Muscle of leg (tissue), 11 donors: ENCODE results near the gene CHAC1. TPM values are rescaled to one million over a fixed set of nuclear protein-coding genes. Genes with fewer than 3 reads are reported as not detected.

ENCODE experiments used
- DNase-seq: peaks from one replicate; pipeline ENCODE4 v3.0.0; 2013
- H3K27ac ChIP-seq: one replicate; pipeline ENCODE4 v1.5.1; 2013; ENCODE audit warnings: mild to moderate bottlenecking, low read length, control low read depth
- H3K27me3 ChIP-seq: one replicate; pipeline ENCODE4 v1.6.1; 2013; ENCODE audit warnings: low read length; ENCODE audit not compliant: control insufficient read depth, insufficient read depth
- H3K36me3 ChIP-seq: one replicate; pipeline ENCODE4 v1.6.1; 2013; ENCODE audit warnings: low read length; ENCODE audit not compliant: control insufficient read depth, insufficient read depth
- H3K4me1 ChIP-seq: one replicate; pipeline ENCODE4 v1.6.1; 2013; ENCODE audit warnings: low read length; ENCODE audit not compliant: control insufficient read depth, insufficient read depth
- H3K4me3 ChIP-seq: one replicate; pipeline ENCODE4 v1.5.1; 2013; ENCODE audit warnings: low read length, control low read depth
- H3K9me3 ChIP-seq: replicated peaks from 2 replicates; pipeline ENCODE4 v1.6.1; 2013; ENCODE audit warnings: low read depth, low read length; ENCODE audit not compliant: control insufficient read depth
- WGBS: methylation state at CpG from one replicate; pipeline ENCODE4 v1.1.5; 2013; ENCODE audit warnings: missing lambda C conversion rate; ENCODE audit not compliant: insufficient coverage; 5-methylcytosine and 5-hydroxymethylcytosine counted together
- polyA plus RNA-seq, 8 donors: library from polyadenylated mRNA; unstranded; fragments of 120-200 nt; gene quantifications; one replicate each; pipeline versions ENCODE4 v1.2.1 to v1.2.3, GENCODE V29; 2013; ENCODE audit warnings: inconsistent platforms in 1 of 8, low replicate concordance in 1 of 8; ENCODE audit not compliant: insufficient read length in 8 of 8, insufficient read depth in 1 of 8
- total RNA-seq: library from RNA; stranded (reverse); fragments of 120-200 nt; gene quantifications from one replicate; pipeline ENCODE4 v1.2.4, GENCODE V29; 2013

Gene CHAC1
- total and polyA plus RNA-seq, 9 donors, result 0.80 to 6.9 (median 2.3) TPM

DNA sequence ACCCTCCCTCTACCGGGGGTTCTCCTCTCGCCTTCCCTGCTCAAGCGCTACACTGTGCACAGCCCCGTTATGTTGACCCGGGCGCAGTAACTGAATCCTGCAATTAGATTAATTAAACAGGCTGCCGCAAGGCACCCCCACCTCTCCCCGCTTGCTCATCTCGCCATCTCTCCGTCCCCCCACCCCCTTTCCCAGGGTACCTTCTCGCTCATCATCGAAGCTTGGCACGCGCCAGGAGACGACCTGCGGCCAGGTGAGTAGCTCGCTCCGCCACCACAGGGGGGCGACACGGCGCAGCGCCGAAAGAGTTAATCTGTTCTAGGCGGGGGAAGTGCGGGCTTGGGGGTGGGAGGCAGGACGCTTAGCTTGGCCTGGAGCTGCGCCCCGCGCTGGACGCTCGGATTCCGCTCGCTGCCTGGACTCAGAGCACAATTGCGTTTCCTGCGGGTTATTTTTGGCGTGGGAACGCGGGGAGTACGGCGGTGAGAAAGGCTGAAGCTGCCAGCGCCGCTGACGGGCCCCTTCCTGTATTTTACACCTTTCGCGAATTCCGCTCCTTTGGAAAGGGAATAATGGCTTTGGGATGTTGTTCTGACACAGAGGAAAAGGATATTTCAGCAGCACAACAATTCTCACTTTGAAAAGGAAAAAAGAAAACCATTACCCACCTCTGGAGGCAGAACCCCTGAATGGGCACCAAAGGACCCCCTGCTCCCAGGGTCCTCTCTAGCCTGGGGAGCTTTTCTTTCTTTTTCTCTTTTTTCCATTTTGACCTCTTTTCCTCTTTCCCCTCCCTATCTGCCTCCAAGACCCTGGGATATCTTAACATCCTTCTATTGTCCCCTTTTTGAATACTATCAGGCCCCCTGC, 22.6 kb upstream of the CHAC1 start:
- Histone ChIP-seq H3K9me3 (no peaks in the 10 kb centered on the region), H3K27ac (peak overlapping the region; percentile 70), H3K27me3 (peaks cover 71% of the 10 kb centered on the region), H3K4me1 (peaks cover 59% of the 10 kb centered on the region), H3K4me3 (peak overlapping the region; percentile 53), H3K36me3 (peaks cover 8% of the 10 kb centered on the region)
- DNase-seq, result peak; percentile 78
- under 1% methylated on average over 36 of the region's 46 CpGs for WGBS

GRCh38 chr15:40931300-40932142, 21.8 kb upstream of the CHAC1 start:
- peak overlapping the region; percentile 70 for H3K27ac ChIP-seq
- H3K9me3 ChIP-seq, result no peaks in the 10 kb centered on the region
- peaks cover 62% of the 10 kb centered on the region for H3K27me3 ChIP-seq
- no peak for DNase-seq
- 79% methylated on average over 10 of the region's 16 CpGs for WGBS
- H3K36me3 ChIP-seq, result peaks cover 8% of the 10 kb centered on the region
- peak overlapping the region; percentile 53 for H3K4me3 ChIP-seq
- H3K4me1 ChIP-seq, result peaks cover 50% of the 10 kb centered on the region

- H3K27me3 ChIP-seq, result peaks cover 56% of the 10 kb centered on the region
- DNase-seq, result no peak
- H3K27ac ChIP-seq, result no peak overlapping the region
- peaks cover 46% of the 10 kb centered on the region for H3K4me1 ChIP-seq
- H3K4me3 ChIP-seq, result peak overlapping the region; percentile 53
- H3K9me3 ChIP-seq, result no peaks in the 10 kb centered on the region
- WGBS, result 70% methylated on average over 3 of the region's 8 CpGs
- H3K36me3 ChIP-seq, result peaks cover 8% of the 10 kb centered on the region
Measured at GRCh38 chr15:40932156-40932555, 21.1 kb upstream of the CHAC1 start.

GRCh38 chr15:40932649-40933516, 20.4 kb upstream of the CHAC1 start:
- H3K4me3 ChIP-seq, result peak overlapping the region; percentile 53
- WGBS, result 44% methylated on average over 4 of the region's 11 CpGs
- H3K9me3 ChIP-seq, result no peaks in the 10 kb centered on the region
- peaks cover 44% of the 10 kb centered on the region for H3K4me1 ChIP-seq
- H3K27me3 ChIP-seq, result peaks cover 49% of the 10 kb centered on the region
- DNase-seq, result no peak
- H3K27ac ChIP-seq, result no peak overlapping the region
- peaks cover 8% of the 10 kb centered on the region for H3K36me3 ChIP-seq

DNA sequence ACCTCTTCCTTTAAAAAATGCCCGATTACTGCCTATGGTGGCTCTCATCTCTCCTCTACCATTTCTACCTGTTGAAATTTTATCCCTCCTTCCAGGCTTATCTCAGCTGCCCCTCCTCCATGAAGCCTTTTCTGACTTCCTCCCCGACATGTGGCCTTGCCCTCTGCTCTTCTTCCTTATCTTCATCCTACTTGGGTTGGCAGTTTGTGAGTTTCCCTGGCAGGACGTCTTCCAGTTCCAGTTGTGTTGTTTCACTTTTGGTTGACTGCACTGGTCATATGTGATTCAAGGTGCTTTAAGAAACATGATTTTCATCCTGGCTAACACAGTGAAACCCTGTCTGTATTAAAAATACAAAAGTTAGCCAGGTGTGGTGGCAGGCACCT, 19.8 kb upstream of the CHAC1 start:
- Histone ChIP-seq H3K27me3 (peaks cover 43% of the 10 kb centered on the region), H3K27ac (no peak overlapping the region), H3K4me1 (peaks cover 38% of the 10 kb centered on the region), H3K4me3 (no peak overlapping the region), H3K36me3 (peaks cover 8% of the 10 kb centered on the region), H3K9me3 (no peaks in the 10 kb centered on the region)
- 95% methylated on average over 1 of the region's 3 CpGs for WGBS
- DNase-seq, result no peak

DNA sequence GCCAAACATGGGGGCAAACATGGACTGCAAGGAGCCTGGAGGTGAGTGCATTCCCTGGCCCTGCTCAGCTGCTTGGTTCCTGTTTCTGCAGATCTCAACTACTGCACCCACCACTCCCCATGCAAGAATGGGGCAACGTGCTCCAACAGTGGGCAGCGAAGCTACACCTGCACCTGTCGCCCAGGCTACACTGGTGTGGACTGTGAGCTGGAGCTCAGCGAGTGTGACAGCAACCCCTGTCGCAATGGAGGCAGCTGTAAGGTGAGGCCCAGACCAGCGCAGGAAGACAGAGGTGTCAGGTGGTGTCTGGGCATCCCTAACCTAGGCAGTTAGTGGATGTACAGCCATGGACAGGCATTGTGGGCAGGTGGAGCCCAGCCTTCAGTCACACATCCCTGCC, 18.8 kb upstream of the CHAC1 start:
- DNase-seq, result no peak
- WGBS, result 83% methylated on average over 5 of the region's 6 CpGs
- H3K27ac ChIP-seq, result no peak overlapping the region
- H3K4me3 ChIP-seq, result no peak overlapping the region
- peaks cover 8% of the 10 kb centered on the region for H3K36me3 ChIP-seq
- peaks cover 34% of the 10 kb centered on the region for H3K27me3 ChIP-seq
- H3K9me3 ChIP-seq, result no peaks in the 10 kb centered on the region
- H3K4me1 ChIP-seq, result peaks cover 29% of the 10 kb centered on the region

DNA sequence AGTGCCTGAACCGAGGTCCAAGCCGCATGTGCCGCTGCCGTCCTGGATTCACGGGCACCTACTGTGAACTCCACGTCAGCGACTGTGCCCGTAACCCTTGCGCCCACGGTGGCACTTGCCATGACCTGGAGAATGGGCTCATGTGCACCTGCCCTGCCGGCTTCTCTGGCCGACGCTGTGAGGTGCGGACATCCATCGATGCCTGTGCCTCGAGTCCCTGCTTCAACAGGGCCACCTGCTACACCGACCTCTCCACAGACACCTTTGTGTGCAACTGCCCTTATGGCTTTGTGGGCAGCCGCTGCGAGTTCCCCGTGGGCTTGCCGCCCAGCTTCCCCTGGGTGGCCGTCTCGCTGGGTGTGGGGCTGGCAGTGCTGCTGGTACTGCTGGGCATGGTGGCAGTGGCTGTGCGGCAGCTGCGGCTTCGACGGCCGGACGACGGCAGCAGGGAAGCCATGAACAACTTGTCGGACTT, 17.0 kb upstream of the CHAC1 start:
- WGBS, result 90% methylated on average over 29 of the region's 31 CpGs
- Histone ChIP-seq H3K27ac (no peak overlapping the region), H3K27me3 (peaks cover 15% of the 10 kb centered on the region), H3K4me3 (no peak overlapping the region), H3K9me3 (no peaks in the 10 kb centered on the region), H3K36me3 (peaks cover 8% of the 10 kb centered on the region), H3K4me1 (peaks cover 28% of the 10 kb centered on the region)
- DNase-seq, result no peak

DNA sequence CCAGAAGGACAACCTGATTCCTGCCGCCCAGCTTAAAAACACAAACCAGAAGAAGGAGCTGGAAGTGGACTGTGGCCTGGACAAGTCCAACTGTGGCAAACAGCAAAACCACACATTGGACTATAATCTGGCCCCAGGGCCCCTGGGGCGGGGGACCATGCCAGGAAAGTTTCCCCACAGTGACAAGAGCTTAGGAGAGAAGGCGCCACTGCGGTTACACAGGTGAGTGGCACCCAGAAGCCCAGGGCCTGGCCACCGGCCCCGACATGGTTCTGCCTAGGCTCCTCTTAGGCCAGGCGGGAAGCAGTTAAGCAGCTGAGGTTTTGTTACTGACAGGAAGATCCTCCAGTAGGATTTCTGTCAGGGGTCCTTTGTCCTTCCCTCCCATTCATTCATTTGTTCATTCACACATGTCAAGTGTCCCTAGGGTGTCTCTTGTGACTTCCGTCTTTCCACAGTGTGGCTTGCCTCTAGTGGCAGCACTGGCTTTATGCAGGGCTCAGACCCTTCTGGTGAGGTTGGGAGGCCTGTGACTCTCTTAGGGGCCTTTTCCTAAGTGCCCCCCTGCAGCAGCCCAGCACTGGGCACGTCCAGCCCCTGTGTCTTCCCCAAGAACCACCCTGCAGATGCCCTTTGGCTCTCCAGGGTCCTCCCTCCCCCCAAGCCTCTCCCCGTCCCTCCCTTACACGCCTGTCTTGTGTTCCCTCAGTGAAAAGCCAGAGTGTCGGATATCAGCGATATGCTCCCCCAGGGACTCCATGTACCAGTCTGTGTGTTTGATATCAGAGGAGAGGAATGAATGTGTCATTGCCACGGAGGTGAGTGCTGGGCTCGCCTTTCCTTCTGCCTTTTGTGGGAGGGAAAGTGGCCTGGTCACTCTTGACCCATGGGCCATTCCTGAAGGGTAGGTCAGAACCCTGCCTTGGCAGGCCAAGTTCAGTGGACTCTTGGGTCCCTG, 16.3 kb upstream of the CHAC1 start:
- Histone ChIP-seq H3K27me3 (peaks cover 8% of the 10 kb centered on the region), H3K4me3 (no peak overlapping the region), H3K27ac (no peak overlapping the region), H3K9me3 (no peaks in the 10 kb centered on the region), H3K4me1 (peaks cover 28% of the 10 kb centered on the region), H3K36me3 (peaks cover 6% of the 10 kb centered on the region)
- WGBS, result 69% methylated on average over 11 of the region's 15 CpGs
- peak; percentile 65 for DNase-seq
